Right atrium auricular region (tissue), 2 donors: ENCODE data around the gene RHBDD1. TPM values are rescaled to one million over a fixed set of nuclear protein-coding genes. Genes with fewer than 3 reads are reported as not detected.

ENCODE experiments used
- DNase-seq: peaks from one replicate; pipeline ENCODE4 v3.0.0-alpha.2; 2019; ENCODE audit warnings: low spot score
- H3K27ac ChIP-seq, 2 donors: fragments of 200-600 bp; sonication (generic); 1 replicate in 1 of 2; 2 replicates in 1 of 2; pipeline ENCODE4 v1.5.1; 2016 to 2019
- H3K27me3 ChIP-seq, 2 donors: fragments of 200-600 bp; sonication (generic); one replicate each; pipeline versions ENCODE4 v1.5.1 to v1.6.0; 2017 to 2019
- H3K36me3 ChIP-seq: fragments of 200-600 bp; sonication (generic); one replicate; pipeline ENCODE4 v1.5.1; 2016
- H3K4me1 ChIP-seq, 2 donors: fragments of 200-600 bp; sonication (generic); one replicate each; pipeline versions ENCODE4 v1.5.1 to v1.6.0; 2017 to 2019
- H3K4me3 ChIP-seq, 2 donors: fragments of 200-600 bp; sonication (generic); 1 replicate in 1 of 2; 2 replicates in 1 of 2; pipeline ENCODE4 v1.5.1; 2017 to 2019; ENCODE audit warnings: mild to moderate bottlenecking in 1 of 2, moderate library complexity in 1 of 2
- H3K9me3 ChIP-seq, 2 donors: fragments of 200-600 bp; sonication (generic); one replicate each; pipeline ENCODE4 v1.5.1; 2019
- total RNA-seq, 2 donors: library from RNA; depleted of rRNA; stranded (reverse); fragments of >200 nt; gene quantifications; one replicate each; pipeline ENCODE4 v1.1.0, GENCODE V29; 2016
- TF ChIP-seq, protein P1 (sequence below), 2 donors: fragments of 200-600 bp; sonication (generic); IDR thresholded peaks; one replicate each; pipeline ENCODE4 v1.5.1; 2019; ENCODE audit warnings: antibody characterized with exemption in 2 of 2

The RHBDD1 gene
- total RNA-seq, 2 donors from 2014 or later = 12.3 to 16.1 TPM

GRCh38 chr2:226875438-226876225 lies 39.8 kb downstream of the RHBDD1 start:
- Histone ChIP-seq H3K36me3 (no peaks in the 10 kb centered on the region), H3K4me1 (no peaks in the 10 kb centered on the region), H3K4me3 (no peak overlapping the region), H3K27ac (no peak overlapping the region), H3K27me3 (no peaks in the 10 kb centered on the region), H3K9me3 (no peaks in the 10 kb centered on the region)
- TF ChIP-seq, protein P1, sequence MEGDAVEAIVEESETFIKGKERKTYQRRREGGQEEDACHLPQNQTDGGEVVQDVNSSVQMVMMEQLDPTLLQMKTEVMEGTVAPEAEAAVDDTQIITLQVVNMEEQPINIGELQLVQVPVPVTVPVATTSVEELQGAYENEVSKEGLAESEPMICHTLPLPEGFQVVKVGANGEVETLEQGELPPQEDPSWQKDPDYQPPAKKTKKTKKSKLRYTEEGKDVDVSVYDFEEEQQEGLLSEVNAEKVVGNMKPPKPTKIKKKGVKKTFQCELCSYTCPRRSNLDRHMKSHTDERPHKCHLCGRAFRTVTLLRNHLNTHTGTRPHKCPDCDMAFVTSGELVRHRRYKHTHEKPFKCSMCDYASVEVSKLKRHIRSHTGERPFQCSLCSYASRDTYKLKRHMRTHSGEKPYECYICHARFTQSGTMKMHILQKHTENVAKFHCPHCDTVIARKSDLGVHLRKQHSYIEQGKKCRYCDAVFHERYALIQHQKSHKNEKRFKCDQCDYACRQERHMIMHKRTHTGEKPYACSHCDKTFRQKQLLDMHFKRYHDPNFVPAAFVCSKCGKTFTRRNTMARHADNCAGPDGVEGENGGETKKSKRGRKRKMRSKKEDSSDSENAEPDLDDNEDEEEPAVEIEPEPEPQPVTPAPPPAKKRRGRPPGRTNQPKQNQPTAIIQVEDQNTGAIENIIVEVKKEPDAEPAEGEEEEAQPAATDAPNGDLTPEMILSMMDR (IDR thresholded peaks at IDR 0.05) = no peak
- DNase-seq = no peak

DNA sequence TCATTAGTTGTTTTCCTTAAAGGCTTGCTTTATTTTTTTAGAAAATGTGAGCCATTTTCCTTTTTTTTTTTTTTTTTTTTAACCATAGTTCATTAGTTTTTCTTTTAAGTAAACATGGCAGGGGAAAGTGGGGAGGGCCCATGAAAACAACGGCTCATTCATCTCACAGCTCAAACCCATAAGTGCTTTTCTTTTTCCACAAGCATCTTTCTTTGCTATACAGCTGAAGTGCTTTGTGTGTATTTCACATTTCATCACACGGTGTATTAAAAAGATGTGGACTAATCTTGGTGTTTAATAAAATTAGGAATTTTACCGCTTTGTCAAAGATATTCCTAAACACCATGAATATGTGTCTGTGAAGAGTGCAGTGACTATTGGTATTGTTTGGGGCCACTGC lies 41.6 kb downstream of the RHBDD1 start:
- H3K27me3 ChIP-seq = no peaks in the 10 kb centered on the region
- TF ChIP-seq, protein P1 (IDR thresholded peaks at IDR 0.05) = no peak
- H3K4me3 ChIP-seq = no peak overlapping the region
- H3K4me1 ChIP-seq = no peaks in the 10 kb centered on the region
- no peaks in the 10 kb centered on the region for H3K9me3 ChIP-seq
- DNase-seq = no peak
- H3K27ac ChIP-seq = no peak overlapping the region
- no peaks in the 10 kb centered on the region for H3K36me3 ChIP-seq

- Histone ChIP-seq H3K27me3 (no peaks in the 10 kb centered on the region), H3K9me3 (no peaks in the 10 kb centered on the region), H3K36me3 (no peaks in the 10 kb centered on the region), H3K27ac (no peak overlapping the region), H3K4me3 (no peak overlapping the region), H3K4me1 (no peaks in the 10 kb centered on the region)
- DNase-seq = no peak
- TF ChIP-seq, protein P1 (IDR thresholded peaks at IDR 0.05) = no peak
These were observed 45.4 kb downstream of the RHBDD1 start for GRCh38 chr2:226881287-226881686.

- DNase-seq = no peak
- H3K27me3 ChIP-seq = no peaks in the 10 kb centered on the region
- H3K4me3 ChIP-seq = no peak overlapping the region
- H3K9me3 ChIP-seq = no peaks in the 10 kb centered on the region
- H3K36me3 ChIP-seq = no peaks in the 10 kb centered on the region
- TF ChIP-seq, protein P1 (IDR thresholded peaks at IDR 0.05) = no peak
- no peaks in the 10 kb centered on the region for H3K4me1 ChIP-seq
- no peak overlapping the region for H3K27ac ChIP-seq
These were observed 46.8 kb downstream of the RHBDD1 start for GRCh38 chr2:226882606-226883005.

- TF ChIP-seq, protein P1 (IDR thresholded peaks at IDR 0.05) = no peak
- Histone ChIP-seq H3K9me3 (no peaks in the 10 kb centered on the region), H3K4me1 (no peaks in the 10 kb centered on the region), H3K4me3 (no peak overlapping the region), H3K27me3 (no peaks in the 10 kb centered on the region), H3K27ac (no peak overlapping the region), H3K36me3 (no peaks in the 10 kb centered on the region)
- DNase-seq = no peak
These were observed 47.5 kb downstream of the RHBDD1 start for GRCh38 chr2:226883296-226883795.
